Anterior cingulate cortex (tissue), 58 donors: Measurements from ENCODE around the gene KCNQ1.

ENCODE experiments used
- DNase-seq, 58 donors: peaks; one replicate each; lab custom pipeline; 2025; lab: John Stamatoyannopoulos, UW

The KCNQ1 gene

DNA sequence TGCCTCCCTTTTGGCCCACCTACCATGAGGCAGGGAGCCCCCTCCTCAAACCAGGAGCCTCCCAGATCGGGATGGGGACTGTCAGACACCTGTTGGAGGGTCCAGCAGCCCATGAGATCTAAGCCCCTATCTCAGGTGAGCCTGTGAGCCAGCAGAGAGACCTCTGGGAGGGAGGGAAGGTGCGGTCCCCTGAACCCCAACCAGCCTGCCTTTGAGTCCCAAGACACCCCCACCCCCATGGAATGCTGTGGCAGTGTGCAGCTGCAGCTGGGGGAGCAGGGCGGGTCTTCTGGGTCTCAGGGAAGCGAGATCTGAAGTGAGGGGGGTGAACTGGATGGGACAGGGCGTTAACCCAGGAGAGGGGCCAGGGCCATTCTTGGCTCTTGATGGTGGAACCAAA, 442.1 kb downstream of the KCNQ1 start:
- no peak for DNase-seq

DNA sequence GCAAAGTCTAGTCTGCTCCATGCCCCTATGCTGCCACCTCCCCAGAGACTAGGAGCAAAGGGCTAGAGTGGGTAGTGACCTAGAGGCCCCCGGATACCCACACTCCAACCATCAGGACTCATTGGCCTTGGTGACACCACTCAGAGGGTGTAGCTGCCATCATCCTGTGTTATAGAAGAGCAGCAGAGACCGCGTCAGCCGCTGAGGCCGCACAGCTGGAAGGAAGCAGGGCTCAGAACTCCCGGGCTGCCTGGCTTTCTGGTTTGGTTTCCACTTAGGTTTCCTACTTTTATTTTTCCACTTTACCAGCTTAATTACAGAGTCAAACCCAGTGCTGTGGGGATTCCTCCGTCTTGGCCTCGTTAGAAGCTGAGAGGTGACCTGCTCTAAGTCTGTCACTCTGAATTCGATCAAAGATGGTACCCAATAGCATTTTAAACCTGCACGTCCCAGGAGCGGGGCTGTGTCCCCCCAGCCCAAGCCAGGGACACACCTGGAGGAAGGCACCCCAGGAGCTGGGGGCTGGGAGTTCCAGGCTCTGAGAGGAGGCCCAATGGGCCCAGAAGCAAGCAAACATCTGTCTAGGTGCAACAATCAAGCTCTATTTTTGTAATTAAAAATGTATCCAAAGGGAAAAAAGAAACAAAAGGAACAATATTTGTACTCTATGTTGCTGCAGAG, 442.8 kb downstream of the KCNQ1 start:
- no peak for DNase-seq

DNA sequence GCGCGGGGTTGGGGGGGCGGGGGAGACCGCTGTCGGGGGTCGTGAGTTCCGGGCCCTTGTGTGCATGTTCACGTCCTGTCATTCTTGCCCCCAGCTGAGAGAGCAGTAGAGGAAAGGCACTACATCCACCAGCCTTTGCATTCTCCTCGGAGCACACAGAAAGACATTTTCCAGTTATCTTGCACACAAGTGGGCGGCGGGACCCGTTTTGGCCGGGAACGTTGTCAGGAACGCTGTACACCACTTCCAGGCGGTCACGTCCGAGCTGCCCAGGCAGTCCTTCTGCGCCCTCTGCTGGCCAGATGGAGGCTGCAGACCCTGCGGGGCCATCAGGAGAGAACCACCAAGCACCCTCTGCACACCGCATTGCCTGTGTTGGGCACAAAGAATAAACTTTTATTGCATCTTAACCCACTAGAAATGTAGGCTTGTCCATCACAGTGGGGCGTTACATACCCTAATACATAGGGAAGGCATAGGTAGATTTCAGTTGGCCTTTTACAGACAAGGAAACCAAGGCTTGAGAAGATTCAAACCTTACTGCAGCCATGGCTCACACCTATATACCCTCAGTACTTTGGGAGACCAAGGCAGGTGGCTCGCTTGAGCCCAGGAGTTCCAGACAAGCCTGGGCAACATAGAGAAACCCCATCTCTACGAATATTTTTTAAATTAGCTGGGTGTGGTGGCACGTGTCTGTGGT, 443.6 kb downstream of the KCNQ1 start:
- peak in 57 of 58 donors; percentile 21 to 96 (median 79) for DNase-seq

DNA sequence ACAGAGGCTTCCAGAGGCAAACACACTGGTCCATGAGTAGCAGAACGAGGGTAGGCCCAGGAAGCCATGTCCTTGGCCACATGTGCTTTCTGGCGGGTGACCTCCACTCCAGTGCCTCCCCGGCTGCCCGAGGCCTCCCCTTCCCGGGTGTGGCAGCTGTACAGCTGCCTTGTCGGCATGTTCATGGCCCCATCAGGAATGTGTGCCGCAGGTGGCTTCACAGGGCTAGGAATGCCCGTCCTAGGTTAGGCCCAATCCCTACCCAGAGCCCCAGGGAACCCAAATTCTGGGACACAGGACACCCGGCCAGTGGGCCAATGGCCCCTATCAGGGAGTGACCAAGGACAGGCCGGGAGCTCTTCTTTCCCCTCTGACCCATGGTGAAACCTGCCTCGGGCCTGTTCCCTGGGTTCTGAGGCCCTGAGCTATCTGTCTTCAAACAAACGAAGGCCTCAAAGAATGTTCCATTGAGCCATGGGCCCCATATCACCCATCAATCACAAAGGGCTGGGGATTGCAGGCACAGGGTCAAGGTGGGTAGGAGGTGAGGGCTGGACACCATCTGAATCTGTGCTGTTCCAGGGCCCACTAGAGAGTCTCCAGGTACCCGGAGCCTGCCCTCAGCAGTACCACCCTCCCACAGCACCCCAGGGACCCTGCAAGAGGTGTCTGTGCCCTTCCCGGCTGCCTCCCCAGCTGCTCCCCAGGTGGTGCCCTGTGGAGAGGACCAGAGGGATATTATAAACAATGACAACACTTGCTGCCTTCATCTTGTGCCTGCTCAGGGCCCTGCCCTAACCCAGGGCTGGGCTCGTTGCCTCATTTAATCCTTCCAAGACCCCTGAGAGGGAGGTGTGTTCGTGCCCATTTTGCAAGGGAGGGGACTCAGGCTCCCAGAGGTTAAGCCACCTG, 444.8 kb downstream of the KCNQ1 start:
- no peak for DNase-seq

DNA sequence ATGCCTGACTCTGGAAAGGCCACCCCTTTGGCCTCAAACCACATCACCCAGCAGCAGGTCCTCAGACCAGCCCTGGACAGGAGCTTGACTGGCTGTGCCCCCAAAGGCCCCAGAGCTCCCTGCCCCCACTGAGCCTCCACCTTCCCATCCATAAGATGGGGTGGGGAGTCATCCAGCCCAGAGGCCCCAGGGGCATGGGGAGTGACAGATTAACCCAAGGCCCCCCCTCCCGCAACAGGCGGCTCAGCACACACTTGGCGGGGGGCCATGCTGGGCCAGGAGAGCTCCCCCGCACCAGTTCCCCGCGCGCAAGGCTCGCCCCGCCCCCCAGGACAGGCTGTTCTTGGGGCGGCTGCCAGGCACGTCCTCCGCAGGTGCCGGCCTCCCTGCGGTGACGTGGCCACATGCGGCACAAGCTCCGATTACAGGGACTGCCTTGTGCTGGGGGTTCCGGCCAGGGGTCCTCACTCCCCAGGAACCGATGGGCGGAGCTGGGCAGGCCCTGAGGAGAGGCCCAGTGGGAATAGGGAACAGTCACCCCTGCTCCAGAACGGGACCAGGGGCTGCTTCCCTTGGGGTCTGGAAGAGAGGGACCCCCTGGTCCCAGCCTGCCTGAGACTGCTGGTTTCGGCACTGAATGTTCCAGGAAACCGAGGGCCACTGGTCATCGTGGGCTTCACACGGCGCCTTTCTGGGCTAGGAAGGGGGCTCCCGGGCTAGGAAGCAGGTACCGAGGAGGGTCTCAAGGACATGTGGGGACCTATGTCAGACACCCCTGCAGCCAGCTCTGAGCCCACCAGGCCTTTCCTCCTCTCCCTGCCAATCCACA, 445.9 kb downstream of the KCNQ1 start:
- DNase-seq = peak in 1 of 58 donors; percentile 20

DNA sequence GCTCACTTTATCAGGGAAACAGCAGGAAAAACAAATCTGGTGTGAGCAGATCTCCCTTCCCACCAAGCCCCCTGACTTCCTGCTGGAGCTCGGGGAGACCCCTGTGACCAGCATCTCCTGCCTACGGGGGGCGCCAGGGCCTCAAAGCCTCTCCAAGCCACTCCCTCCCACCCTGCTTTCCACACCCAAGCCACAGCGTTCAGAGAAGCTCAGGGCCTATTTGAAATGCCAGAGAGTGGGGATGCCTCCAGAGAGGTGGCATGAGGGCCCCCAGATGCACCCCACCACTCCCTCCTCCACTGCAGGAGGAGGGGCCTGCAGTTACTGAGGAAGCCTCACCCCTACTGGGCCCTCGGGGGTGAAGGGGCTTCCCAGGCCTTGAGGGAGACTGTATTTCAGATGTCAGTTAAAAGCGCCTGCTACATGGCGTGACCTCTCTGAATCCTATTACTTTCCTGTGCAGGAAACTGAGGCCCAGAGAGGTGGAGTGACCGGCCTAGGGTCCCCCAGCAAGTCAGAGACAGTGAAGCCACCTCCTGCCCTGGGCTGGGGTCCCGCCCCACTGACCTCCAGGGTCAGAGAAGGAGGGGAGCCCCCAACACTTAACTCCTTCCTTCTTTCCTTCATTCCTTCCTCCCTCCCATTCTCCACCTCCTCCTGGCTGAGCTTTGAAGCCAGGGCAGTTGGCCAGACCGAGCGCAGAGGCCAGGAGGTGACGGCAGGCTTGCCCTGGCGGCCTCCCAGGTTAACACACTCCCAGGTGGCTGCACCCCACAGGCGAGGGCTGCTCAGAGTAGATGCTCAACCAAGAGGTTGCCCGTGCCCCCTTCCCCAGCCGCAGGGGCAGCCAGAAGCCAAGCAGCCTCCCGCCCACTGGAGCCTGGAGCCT, 446.8 kb downstream of the KCNQ1 start:
- DNase-seq = peak in 6 of 58 donors; percentile 14 to 50 (median 25)

DNA sequence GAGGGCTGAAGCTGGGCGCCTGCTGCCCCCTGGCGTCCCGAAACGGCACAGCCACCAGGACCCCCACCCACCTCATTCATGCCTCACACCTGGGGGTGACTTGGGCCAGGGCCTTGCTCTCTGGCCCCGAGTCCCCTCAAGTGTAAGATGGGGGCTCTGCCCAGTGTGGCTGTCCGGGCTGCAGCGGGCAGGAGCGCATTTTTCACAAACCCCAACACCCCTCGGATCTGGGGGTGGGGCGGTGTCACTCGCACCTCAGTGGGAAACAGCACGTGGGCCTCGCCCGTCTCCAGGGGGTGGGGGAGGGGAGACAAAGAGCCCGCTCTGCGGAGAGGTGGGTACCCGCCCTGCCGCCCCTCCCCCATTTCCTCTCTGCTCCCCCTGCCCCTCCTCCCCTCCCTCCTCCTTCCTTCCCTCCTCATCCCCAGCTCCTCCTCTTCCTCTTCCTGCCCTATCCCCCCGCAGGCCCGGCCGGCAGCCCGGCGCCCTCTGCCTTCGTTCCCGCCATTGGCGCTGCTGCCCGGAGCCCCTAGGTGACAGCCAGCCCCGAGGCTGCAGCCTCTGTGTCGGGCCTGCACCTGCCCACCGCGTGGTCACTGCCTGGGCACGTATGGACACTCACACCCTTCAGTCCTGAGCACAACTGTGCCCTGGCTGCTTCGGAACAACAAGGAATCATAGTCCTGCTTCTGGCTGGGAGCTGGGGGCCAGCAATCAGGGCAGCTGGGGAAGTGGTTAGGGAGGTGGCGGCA, 447.6 kb downstream of the KCNQ1 start:
- DNase-seq = peak in 10 of 58 donors; percentile 12 to 47 (median 30)

DNA sequence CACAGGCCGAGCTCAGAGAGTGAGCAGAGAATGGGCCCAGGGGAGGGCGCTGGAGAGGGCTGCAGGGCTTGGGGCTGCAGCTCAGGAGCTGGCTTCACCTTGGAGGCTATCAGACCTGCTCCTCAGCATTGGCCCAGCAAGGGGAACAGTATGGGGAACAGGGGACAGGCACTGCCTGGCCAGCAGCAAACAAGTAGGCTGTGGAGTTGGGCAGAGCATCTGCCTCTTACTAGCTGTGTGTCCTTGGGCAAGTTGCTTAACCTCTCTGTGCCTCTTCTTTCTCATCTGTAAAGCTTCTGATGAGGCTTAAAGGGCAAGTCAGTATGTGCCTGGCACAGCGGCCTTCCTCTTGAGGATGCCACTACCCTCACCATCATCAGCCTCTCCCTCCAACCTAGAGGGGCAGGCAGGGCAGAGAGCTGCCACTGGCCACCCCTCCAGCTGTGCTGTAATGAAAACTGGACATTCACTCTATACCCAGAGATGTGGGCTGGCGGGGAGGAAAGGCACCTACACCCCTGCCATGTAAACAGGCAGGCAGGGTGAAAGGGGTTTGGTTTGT, 448.2 kb downstream of the KCNQ1 start:
- no peak for DNase-seq

DNA sequence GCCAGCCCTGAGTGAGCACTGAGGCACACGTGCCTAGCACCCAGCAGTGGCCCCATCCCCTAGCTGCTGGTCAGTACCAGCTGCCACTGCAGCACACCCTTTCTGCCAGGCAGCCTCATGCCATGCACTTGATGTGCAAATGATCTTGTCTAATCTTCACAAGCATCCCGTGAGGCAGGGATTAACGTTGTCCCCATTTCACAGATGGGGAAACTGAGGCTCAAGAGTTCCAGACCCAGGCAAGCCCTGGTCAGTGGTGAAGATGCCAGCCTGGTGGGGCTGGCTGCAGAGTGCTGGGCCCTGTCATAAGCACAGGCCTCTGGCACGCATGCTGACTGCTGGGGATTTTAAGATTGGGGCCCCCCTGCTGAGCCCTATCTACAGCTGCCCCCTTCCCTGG, 449.1 kb downstream of the KCNQ1 start:
- no peak for DNase-seq

DNA sequence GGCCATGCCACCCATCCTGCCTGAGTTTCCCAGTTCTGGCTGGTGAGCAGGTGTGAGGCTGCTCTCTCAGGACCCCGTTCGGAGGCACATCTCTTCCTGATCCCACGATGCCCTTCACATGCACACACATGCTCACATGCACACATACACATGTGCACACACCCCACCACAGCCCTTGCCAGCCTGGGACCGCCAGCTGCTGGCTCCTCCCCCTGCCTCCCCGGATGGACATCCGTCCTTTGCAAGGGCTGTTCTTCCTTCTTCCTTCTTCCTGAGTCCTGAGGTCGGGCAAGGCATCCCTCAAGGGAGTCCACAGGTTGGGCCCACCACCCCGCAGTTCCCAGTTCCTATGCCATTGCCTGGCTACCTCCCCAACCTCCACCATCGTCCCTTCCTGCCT, 451.2 kb downstream of the KCNQ1 start:
- DNase-seq = no peak

DNA sequence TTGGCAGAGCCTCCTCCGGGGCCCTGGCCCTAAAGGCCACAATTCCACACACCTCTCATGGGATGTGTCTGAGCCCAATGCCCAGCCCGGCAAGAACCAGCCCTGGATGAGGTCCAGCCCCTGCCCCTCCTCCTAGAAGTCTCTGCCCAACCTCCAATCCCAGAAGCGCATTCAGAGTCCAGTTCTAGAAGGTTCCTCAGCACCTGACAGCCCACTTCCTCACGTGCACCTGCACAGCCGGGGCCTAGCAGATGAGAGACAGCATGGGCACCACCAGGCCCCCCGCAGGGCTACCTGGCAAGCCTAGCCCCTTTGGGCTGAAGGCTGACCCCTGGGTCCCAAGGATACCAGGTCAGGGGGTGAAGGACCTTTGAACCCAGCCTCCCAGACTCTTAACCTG, 452.2 kb downstream of the KCNQ1 start:
- no peak for DNase-seq

DNA sequence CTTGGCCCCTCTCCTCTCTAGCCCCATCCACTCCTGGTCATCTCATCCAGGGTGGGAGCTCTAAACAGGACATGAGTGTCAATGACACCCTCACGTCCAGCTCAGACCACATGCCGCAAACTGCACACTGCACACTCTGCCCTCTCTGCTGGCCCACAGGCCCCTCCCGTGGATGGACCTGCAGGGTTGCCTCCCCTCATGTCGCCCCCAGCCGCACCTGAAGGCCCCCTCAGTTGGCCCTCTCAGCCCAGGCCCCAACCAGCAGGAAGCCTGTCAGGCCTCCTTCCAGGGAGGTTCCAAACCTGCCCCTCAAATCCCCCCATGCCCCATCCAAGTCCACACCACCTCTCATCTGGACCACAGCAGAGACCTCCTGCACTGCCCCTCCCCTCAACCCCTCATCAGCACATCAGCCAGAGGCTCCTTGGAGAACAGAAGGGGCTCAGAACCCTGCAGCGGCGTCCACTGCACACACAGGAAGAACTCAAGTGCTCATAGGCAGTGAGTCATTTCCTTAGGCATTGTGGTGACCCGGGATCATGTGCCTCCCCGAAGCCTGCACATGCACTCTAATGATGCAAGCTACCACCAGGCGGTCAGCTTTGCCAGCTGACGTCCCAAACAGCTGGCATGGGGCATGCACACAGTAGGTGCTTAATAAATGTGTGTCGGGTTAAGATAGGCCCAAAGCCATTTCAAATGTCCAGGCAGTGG, 453.7 kb downstream of the KCNQ1 start:
- no peak for DNase-seq
